Naive B cell (primary cell): ENCODE measurements around the gene GPD1. TPM values are rescaled to one million over a fixed set of nuclear protein-coding genes. Genes with fewer than 3 reads are reported as not detected.
"Not testable (repeated sequence)": the region's sequence is repeated elsewhere in the genome, so short reads cannot be mapped to it uniquely, and the experiment has no call there.

Experiments
- ATAC-seq, 2 donors: fragments of 150-1000 bp; cut with Tn5 transposase; 2 replicates each; pipeline ENCODE4 v1.10.0; 2021; ENCODE audit warnings: low read depth in 2 of 2, mild to moderate bottlenecking in 2 of 2, moderate library complexity in 2 of 2
- DNase-seq: peaks from one replicate; pipeline ENCODE4 v3.0.0; 2022
- H3K27ac Mint-ChIP-seq, 6 donors: one replicate each; pipeline ENCODE4 v1.8.0; 2020 to 2022; ENCODE audit warnings: mild to moderate bottlenecking in 6 of 6, mixed read lengths in 6 of 6, moderate library complexity in 5 of 6, inconsistent platforms in 2 of 6
- H3K27me3 Mint-ChIP-seq, 3 donors: one replicate each; pipeline ENCODE4 v1.8.0; 2021 to 2022; ENCODE audit warnings: mixed read lengths in 3 of 3, mild to moderate bottlenecking in 1 of 3
- H3K36me3 Mint-ChIP-seq, 2 donors: one replicate each; pipeline ENCODE4 v1.8.0; 2020 to 2022; ENCODE audit warnings: mixed read lengths in 2 of 2, inconsistent platforms in 1 of 2, mild to moderate bottlenecking in 1 of 2
- H3K4me1 Mint-ChIP-seq, 3 donors: one replicate each; pipeline ENCODE4 v1.8.0; 2020 to 2022; ENCODE audit warnings: mixed read lengths in 3 of 3, inconsistent platforms in 1 of 3, mild to moderate bottlenecking in 1 of 3, moderate library complexity in 1 of 3
- H3K4me3 Mint-ChIP-seq, 8 donors: one replicate each; pipeline ENCODE4 v1.8.0; 2020 to 2022; ENCODE audit warnings: mild to moderate bottlenecking in 8 of 8, mixed read lengths in 8 of 8, moderate library complexity in 8 of 8, inconsistent platforms in 2 of 8
- H3K9me3 Mint-ChIP-seq, 7 donors: one replicate each; pipeline ENCODE4 v1.8.0; 2020 to 2022; ENCODE audit warnings: mixed read lengths in 7 of 7, mild to moderate bottlenecking in 5 of 7, inconsistent platforms in 2 of 7, moderate library complexity in 1 of 7
- polyA plus RNA-seq, 6 donors: library from polyadenylated mRNA; unstranded; fragments of 300-500 nt; fragmentation: Illumina TruSeq; gene quantifications; one replicate each; pipeline ENCODE4 v1.2.3, GENCODE V29; 2021; ENCODE audit warnings: low read depth in 6 of 6

Gene GPD1
- polyA plus RNA-seq, 6 donors from 2014 or later = not detected

DNA sequence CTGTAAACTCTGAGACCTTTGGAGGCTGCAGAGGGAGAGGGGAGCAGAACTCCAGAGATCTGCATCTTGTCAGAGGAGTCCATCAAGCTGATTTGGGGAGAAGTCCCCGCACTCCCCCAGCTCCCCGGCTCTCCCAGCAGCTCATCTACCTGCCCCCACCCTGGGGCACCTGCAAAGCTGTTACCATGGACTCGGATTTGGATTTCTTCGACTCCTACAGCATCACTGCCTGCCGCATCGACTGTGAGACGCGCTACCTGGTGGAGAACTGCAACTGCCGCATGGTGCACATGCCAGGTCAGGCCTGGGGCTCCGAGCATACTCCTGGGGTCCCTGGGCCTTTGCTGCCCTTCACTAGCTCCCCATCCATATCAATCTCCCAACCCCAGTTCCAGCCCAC lies 25.5 kb upstream of the GPD1 start:
- H3K36me3 Mint-ChIP-seq = no peaks in the 10 kb centered on the region
- no peaks in the 10 kb centered on the region for H3K9me3 Mint-ChIP-seq
- ATAC-seq (no peak), DNase-seq (no peak)
- H3K4me1 Mint-ChIP-seq = peaks cover 0 to 10% (median 7%) of the 10 kb centered on the region in 3 donors
- no peak overlapping the region for H3K27ac Mint-ChIP-seq
- H3K27me3 Mint-ChIP-seq = peaks cover 0 to 36% (median 0%) of the 10 kb centered on the region in 3 donors
- no peak overlapping the region for H3K4me3 Mint-ChIP-seq

DNA sequence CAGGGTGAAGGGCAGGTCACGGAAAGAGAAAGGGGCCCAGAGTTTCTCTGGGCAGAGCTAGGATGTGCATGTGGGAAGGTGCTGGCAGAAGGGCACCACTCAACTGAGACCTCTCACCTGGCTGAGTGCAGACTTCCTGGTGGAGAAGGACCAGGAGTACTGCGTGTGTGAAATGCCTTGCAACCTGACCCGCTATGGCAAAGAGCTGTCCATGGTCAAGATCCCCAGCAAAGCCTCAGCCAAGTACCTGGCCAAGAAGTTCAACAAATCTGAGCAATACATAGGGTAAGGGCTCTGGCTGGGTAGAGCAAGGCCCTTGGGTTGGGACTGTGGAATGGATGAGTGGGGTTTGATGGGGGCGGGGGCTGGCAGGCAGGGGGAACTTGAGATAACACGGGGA lies 24.0 kb upstream of the GPD1 start:
- H3K4me1 Mint-ChIP-seq = peaks cover 5 to 20% (median 14%) of the 10 kb centered on the region in 3 donors
- peak overlapping the region in 1 of 8 donors; percentile 39 for H3K4me3 Mint-ChIP-seq
- no peak for ATAC-seq
- no peak for DNase-seq
- no peaks in the 10 kb centered on the region for H3K9me3 Mint-ChIP-seq
- no peaks in the 10 kb centered on the region for H3K36me3 Mint-ChIP-seq
- H3K27me3 Mint-ChIP-seq = peaks cover 0 to 31% (median 0%) of the 10 kb centered on the region in 3 donors
- H3K27ac Mint-ChIP-seq = no peak overlapping the region

DNA sequence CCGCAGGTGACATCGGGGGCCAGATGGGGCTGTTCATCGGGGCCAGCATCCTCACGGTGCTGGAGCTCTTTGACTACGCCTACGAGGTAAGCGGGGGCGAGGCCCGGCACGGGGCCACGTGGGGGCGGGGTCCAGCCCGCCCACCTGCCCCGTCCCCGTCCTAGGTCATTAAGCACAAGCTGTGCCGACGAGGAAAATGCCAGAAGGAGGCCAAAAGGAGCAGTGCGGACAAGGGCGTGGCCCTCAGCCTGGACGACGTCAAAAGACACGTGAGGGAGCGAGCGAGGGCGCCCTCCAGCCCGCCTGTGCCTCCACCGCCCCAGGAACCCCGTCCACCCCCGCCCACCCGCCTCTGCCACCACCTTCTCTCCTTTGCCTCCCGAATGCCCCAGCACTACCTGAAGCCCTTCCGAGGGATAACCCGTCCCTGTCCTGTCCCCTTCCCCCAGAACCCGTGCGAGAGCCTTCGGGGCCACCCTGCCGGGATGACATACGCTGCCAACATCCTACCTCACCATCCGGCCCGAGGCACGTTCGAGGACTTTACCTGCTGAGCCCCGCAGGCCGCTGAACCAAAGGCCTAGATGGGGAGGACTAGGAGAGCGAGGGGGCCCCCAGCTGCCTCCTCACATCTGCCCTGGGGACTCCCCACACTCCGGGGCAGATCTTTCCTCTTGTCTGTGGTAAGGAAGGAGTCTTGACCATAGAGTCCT lies 22.6 kb upstream of the GPD1 start:
- Mint-ChIP-seq H3K4me3 (no peak overlapping the region), H3K27me3 (peaks cover 0 to 26% (median 0%) of the 10 kb centered on the region in 3 donors), H3K27ac (no peak overlapping the region), H3K4me1 (peaks cover 15 to 25% (median 21%) of the 10 kb centered on the region in 3 donors), H3K9me3 (no peaks in the 10 kb centered on the region), H3K36me3 (no peaks in the 10 kb centered on the region)
- ATAC-seq (no peak), DNase-seq (no peak)

DNA sequence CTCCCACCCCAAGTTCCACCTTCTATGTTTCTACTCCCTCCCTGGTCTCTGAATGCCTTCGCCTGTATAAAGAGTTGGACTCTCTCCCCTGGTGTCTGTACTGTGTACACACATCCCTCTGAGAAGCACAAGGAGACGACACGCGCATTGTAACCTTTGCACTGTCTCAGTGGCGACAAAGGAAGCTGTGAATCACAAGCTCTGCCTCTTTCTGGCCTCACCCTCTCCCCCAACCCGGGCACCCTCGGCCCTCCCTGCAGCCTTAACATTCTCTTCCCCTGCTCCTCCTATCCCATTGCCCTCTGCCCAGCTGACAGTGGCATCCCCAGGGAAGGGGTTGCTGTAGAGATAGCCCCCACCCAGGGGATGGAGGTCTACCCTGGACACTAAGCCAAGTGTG lies 21.2 kb upstream of the GPD1 start:
- DNase-seq (no peak), ATAC-seq (no peak)
- peaks cover 20 to 31% (median 29%) of the 10 kb centered on the region in 3 donors for H3K4me1 Mint-ChIP-seq
- H3K36me3 Mint-ChIP-seq = no peaks in the 10 kb centered on the region
- H3K9me3 Mint-ChIP-seq = no peaks in the 10 kb centered on the region
- peak overlapping the region in 3 of 8 donors; percentile 1 to 71 (median 32) for H3K4me3 Mint-ChIP-seq
- H3K27me3 Mint-ChIP-seq = peaks cover 0 to 13% (median 0%) of the 10 kb centered on the region in 3 donors
- H3K27ac Mint-ChIP-seq = peak overlapping the region in 3 of 6 donors; percentile 80 to 86 (median 83)

DNA sequence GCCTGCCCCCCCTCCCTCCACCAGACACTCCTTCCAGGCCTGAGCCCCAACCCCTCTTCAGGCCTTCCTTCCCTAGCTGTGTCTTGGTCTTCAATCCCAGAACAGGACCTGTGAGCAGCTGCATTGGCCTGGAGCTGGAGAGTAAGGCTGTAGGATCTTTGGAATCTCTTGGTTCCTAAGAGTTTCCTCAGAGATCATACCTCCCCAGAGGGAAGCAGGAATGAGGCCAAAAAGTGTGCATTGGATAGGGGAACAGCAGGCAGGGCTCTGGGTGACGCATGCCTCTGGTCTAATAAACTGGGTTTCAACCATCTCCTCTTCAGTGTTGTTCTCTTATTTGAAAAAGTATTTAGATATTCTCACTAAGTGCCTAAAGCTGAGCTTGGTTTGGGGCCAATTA lies 20.5 kb upstream of the GPD1 start:
- Mint-ChIP-seq H3K27ac (peak overlapping the region in 5 of 6 donors; percentile 12 to 97 (median 86)), H3K4me1 (peaks cover 20 to 36% (median 35%) of the 10 kb centered on the region in 3 donors), H3K36me3 (no peaks in the 10 kb centered on the region), H3K9me3 (no peaks in the 10 kb centered on the region), H3K27me3 (peaks cover 0 to 7% (median 0%) of the 10 kb centered on the region in 3 donors), H3K4me3 (peak overlapping the region; percentile 68 to 88 (median 82))
- DNase-seq (no peak), ATAC-seq (no peak)

DNA sequence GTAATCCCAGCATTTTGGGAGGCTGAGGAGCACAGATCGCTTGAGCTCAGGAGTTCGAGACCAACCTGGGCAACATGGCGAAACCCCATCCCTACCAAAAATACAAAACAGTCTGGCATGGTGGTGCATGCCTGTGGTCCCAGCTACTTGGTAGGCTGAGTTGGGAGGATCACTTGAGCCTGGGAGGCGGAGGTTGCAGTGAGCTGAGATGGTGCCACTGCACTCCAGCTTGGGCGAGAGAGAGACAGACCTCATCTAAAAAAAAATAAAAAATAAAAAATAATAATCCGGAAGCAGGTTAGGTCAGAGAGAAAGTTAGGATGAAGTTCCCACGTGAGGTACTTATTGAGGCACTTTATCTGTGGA lies 19.4 kb upstream of the GPD1 start:
- DNase-seq, ATAC-seq, H3K9me3 Mint-ChIP-seq, H3K36me3 Mint-ChIP-seq, H3K27me3 Mint-ChIP-seq: not testable (repeated sequence)
- Mint-ChIP-seq H3K27ac (peak overlapping the region; percentile 94 to 98 (median 96)), H3K4me3 (peak overlapping the region; percentile 87 to 98 (median 94)), H3K4me1 (peaks cover 20 to 44% (median 42%) of the 10 kb centered on the region in 3 donors)

DNA sequence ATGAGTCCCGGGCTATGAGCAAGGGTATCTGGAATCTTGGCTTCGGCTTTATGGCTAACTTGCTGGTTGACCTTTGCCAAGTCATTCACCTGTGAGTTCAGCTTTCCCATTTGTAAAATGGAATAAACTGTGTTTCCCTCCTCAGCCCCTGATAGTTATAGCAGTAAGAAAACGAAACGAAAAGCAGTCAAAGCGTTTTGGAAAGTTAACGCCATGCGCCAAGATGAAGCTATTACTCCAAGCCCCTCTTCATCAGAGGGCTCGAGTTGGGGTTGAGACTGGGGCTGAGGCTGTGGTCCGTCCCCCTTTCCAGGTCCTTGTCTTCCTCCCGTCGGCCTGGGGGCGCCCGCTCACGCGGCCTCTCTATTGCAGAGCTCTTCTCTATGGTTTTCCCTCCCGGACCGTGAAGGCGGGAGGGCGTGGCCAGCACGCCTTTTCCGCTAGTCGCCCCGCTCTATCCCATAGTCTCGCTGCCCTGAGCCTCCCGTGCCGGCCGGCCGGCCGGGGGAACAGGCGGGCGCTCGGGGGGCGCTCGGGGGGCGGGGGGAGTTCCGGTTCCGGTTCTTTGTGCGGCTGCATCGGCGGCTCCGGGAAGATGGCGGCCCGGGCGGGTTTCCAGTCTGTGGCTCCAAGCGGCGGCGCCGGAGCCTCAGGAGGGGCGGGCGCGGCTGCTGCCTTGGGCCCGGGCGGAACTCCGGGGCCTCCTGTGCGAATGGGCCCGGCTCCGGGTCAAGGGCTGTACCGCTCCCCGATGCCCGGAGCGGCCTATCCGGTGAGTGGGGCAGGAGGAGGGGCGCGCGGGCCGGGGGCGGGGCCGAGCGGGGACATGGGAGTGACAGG lies 18.8 kb upstream of the GPD1 start, which contains the start of gene SMARCD1:
Gene SMARCD1, plus strand, starts transcription at position 568 of the 840 bp plus-strand sequence. Its CDS starts 28 bp downstream, at position 596.
- ATAC-seq (peak; percentile 87 to 90), DNase-seq (peak; percentile 79)
- H3K27me3 Mint-ChIP-seq = no peaks in the 10 kb centered on the region
- H3K9me3 Mint-ChIP-seq = no peaks in the 10 kb centered on the region
- H3K27ac Mint-ChIP-seq = peak within 1 kb of the TSS; percentile 95 to 98 (median 98)
- peak within 1 kb of the TSS; percentile 87 to 98 (median 94) for H3K4me3 Mint-ChIP-seq
- no peaks in the 10 kb centered on the region for H3K36me3 Mint-ChIP-seq
- peaks cover 20 to 44% (median 42%) of the 10 kb centered on the region in 3 donors for H3K4me1 Mint-ChIP-seq

DNA sequence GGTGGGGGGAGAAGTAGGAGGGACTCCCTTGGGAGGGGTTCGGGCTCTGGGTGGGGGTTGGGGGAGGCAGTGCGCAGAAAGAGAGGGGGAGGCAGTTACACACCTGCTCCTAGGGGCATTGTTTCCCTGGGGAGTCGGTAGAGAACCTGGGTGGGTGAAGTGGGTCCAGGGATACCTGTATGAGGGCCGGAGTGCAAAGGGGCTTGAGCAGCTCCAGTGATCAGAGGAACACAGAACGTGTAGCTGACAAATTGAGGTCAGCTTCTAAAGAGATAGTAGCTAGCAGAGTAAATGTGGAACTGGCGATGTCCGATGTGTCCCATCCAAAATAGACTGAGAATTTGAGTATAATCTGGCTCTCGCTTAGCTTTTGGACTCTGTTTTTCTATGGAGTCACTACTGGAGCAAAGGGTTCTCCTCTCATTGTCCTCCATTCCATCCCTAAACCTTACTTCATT lies 18.2 kb upstream of the GPD1 start:
- ATAC-seq = peak; percentile 19 to 20
- Mint-ChIP-seq H3K9me3 (no peaks in the 10 kb centered on the region), H3K4me1 (peaks cover 20 to 44% (median 42%) of the 10 kb centered on the region in 3 donors), H3K4me3 (peak overlapping the region; percentile 87 to 98 (median 94)), H3K27me3 (no peaks in the 10 kb centered on the region), H3K27ac (peak overlapping the region; percentile 88 to 98 (median 97)), H3K36me3 (no peaks in the 10 kb centered on the region)
- no peak for DNase-seq

DNA sequence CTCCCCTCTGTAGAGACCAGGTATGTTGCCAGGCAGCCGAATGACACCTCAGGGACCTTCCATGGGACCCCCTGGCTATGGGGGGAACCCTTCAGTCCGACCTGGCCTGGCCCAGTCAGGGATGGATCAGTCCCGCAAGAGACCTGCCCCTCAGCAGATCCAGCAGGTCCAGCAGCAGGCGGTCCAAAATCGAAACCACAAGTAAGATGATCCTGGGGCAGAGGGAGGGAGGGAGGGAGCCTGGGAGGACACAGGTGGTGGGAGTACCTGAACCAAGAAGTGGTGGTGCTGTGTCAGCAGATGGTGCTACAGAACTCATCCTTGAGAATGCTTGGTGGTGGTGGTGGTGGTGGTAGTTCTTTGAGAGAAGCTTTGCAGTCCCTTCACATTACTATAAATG lies 17.7 kb upstream of the GPD1 start:
- no peak for DNase-seq
- Mint-ChIP-seq H3K36me3 (no peaks in the 10 kb centered on the region), H3K4me1 (peaks cover 20 to 44% (median 42%) of the 10 kb centered on the region in 3 donors), H3K27ac (peak overlapping the region in 5 of 6 donors; percentile 21 to 98 (median 97)), H3K27me3 (no peaks in the 10 kb centered on the region), H3K9me3 (no peaks in the 10 kb centered on the region), H3K4me3 (peak overlapping the region; percentile 87 to 98 (median 94))
- ATAC-seq = no peak

DNA sequence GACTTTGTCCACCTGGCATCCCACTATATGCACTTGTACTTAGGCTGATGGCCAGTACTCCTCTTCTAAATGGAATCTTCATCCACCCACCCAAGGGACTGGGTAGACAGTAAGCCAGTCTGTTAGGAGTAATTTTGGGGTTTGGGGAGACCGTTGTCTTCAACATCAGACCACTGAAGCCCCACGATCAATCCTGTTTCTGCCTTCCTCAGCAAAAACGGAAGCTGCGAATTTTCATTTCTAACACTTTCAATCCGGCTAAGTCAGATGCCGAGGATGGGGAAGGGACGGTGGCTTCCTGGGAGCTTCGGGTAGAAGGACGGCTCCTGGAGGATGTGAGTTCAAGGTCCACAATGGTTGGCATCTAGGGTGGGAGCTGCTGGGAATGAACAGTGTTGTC lies 16.7 kb upstream of the GPD1 start:
- Mint-ChIP-seq H3K27me3 (no peaks in the 10 kb centered on the region), H3K9me3 (no peaks in the 10 kb centered on the region), H3K27ac (peak overlapping the region in 3 of 6 donors; percentile 78 to 95 (median 86)), H3K36me3 (peaks cover 0 to 4% of the 10 kb centered on the region in 2 donors), H3K4me1 (peaks cover 20 to 46% (median 42%) of the 10 kb centered on the region in 3 donors), H3K4me3 (peak overlapping the region in 4 of 8 donors; percentile 48 to 87 (median 52))
- no peak for DNase-seq
- no peak for ATAC-seq

DNA sequence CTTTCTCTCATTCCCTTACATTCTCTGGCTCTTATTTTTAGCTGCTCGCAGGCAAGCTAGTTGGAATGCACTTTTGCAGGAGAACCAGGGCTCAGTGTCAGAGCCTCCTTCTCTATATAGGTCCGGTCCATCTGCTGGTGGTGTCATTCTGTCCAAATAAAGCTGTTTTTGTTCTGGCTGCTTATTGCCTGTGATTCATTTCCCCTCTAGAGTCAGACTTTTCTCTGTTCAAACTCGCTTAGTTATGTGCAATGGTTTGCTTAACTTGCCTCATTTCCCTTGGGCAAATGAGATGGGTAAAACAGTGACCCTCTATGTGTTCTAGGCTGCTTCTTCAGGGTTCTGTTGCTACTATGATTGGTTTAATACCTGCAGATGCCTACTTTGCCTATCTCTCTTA lies 15.8 kb upstream of the GPD1 start:
- ATAC-seq (no peak), DNase-seq (no peak)
- H3K4me3 Mint-ChIP-seq = peak overlapping the region in 2 of 8 donors; percentile 16 to 80
- H3K27ac Mint-ChIP-seq = peak overlapping the region in 5 of 6 donors; percentile 28 to 95 (median 82)
- no peaks in the 10 kb centered on the region for H3K9me3 Mint-ChIP-seq
- H3K4me1 Mint-ChIP-seq = peaks cover 20 to 43% (median 42%) of the 10 kb centered on the region in 3 donors
- no peaks in the 10 kb centered on the region for H3K27me3 Mint-ChIP-seq
- H3K36me3 Mint-ChIP-seq = peaks cover 0 to 4% of the 10 kb centered on the region in 2 donors

DNA sequence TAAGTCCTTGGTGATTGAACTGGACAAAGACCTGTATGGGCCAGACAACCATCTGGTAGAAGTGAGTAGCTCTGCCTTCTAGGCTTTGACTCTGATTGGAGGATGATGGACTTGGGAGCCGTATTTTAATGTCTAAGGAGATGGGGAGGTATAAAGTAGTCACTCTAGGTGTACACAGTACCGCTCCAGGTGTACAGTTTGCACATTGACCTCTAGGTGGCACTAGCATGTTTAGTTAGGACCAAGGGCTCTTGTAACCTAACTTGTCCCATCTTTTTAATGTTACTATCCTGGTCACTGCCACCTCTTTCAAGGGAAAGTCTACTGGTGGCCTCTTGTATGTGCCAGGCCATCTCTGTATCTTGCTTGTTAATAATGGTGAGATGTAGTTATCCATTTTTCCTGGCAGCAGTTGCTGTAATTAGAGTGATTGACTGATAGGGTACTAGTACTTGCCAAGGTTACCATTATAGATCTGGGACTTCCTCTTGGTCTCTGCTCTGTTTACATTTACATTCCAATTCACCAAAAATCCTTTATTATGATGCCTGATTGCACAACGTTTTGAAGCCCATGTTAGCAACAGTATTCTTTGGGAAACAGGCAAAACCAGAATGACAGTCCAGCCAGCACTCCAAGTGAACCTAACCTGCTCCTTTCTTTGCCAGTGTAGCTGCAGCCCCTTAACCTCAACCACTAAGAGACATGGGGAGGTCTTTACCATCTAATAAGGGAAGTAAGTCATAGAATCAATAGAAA lies 15.1 kb upstream of the GPD1 start:
- Mint-ChIP-seq H3K4me3 (peak overlapping the region in 1 of 8 donors; percentile 80), H3K27me3 (no peaks in the 10 kb centered on the region), H3K36me3 (peaks cover 0 to 4% of the 10 kb centered on the region in 2 donors), H3K4me1 (peaks cover 16 to 37% (median 37%) of the 10 kb centered on the region in 3 donors), H3K9me3 (no peaks in the 10 kb centered on the region), H3K27ac (peak overlapping the region in 3 of 6 donors; percentile 1 to 82 (median 28))
- peak; percentile 13 to 17 for ATAC-seq
- DNase-seq = peak; percentile 51

DNA sequence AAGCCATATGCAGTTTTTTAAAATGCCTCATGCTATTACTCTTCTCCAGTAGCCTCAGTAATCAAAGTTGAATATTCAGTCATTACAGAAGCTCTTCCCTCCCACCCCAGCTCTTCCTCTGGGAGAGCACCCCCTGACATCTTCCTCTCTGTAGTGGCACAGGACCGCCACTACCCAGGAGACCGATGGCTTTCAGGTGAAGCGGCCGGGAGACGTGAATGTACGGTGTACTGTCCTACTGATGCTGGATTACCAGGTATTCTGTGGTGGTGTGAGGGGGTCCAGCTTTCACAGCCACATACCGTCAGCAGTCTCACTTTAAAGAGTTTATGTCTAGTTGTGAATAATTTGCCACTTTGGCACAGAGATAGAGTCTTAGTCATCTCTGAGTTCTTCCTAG lies 14.1 kb upstream of the GPD1 start:
- Mint-ChIP-seq H3K27me3 (no peaks in the 10 kb centered on the region), H3K4me1 (peaks cover 15 to 34% (median 32%) of the 10 kb centered on the region in 3 donors), H3K36me3 (peaks cover under 1 to 4% of the 10 kb centered on the region in 2 donors), H3K27ac (peak overlapping the region in 1 of 6 donors; percentile 83), H3K4me3 (no peak overlapping the region), H3K9me3 (no peaks in the 10 kb centered on the region)
- ATAC-seq (no peak), DNase-seq (no peak)
